Stomach (tissue), 4 donors: ENCODE data around the gene CORO1C.

Experiments used
- CTCF ChIP-seq, 7 experiments: fragments of 450-650 bp in 4 of 7; fragments of 200-600 bp in 3 of 7; sonication (generic) in 3 of 7; IDR thresholded peaks; one replicate each; pipeline ENCODE4 v1.5.1; 2016 to 2019; ENCODE audit warnings: antibody characterized with exemption in 7 of 7, control low read depth in 2 of 7, mild to moderate bottlenecking in 1 of 7
- EP300 ChIP-seq: sonication (generic); formaldehyde crosslinking; IDR thresholded peaks from one replicate; pipeline ENCODE4 v1.6.1; 2017; ENCODE audit warnings: antibody characterized with exemption
- POLR2A ChIP-seq, 4 donors: fragments of 450-650 bp; IDR thresholded peaks; one replicate each; pipeline ENCODE4 v1.6.1; 2016; ENCODE audit warnings: antibody characterized with exemption in 4 of 4, control low read depth in 2 of 4, mild to moderate bottlenecking in 1 of 4, moderate library complexity in 1 of 4
- POLR2AphosphoS5 ChIP-seq, 3 donors: sonication (generic); formaldehyde crosslinking; IDR thresholded peaks; one replicate each; pipeline ENCODE4 v1.6.1; 2016; ENCODE audit warnings: antibody characterized with exemption in 3 of 3

- no peak for TF ChIP-seq CTCF (IDR thresholded peaks at IDR 0.05)
- TF ChIP-seq EP300 = no peak
- TF ChIP-seq POLR2AphosphoS5 (IDR thresholded peaks at IDR 0.05) = no peak
- TF ChIP-seq POLR2A (IDR thresholded peaks at IDR 0.05) = no peak
Observed at GRCh38 chr12:108677381-108677780, 53.9 kb downstream of the CORO1C start.
